ENCODE results near the gene ZGPAT.

ZGPAT gene

GRCh38 chr20:63750807-63751470, 43.1 kb downstream of the ZGPAT start:
- H3K27ac ChIP-seq (ENCODE audit: low read depth, low read length), result no peak overlapping the region

DNA sequence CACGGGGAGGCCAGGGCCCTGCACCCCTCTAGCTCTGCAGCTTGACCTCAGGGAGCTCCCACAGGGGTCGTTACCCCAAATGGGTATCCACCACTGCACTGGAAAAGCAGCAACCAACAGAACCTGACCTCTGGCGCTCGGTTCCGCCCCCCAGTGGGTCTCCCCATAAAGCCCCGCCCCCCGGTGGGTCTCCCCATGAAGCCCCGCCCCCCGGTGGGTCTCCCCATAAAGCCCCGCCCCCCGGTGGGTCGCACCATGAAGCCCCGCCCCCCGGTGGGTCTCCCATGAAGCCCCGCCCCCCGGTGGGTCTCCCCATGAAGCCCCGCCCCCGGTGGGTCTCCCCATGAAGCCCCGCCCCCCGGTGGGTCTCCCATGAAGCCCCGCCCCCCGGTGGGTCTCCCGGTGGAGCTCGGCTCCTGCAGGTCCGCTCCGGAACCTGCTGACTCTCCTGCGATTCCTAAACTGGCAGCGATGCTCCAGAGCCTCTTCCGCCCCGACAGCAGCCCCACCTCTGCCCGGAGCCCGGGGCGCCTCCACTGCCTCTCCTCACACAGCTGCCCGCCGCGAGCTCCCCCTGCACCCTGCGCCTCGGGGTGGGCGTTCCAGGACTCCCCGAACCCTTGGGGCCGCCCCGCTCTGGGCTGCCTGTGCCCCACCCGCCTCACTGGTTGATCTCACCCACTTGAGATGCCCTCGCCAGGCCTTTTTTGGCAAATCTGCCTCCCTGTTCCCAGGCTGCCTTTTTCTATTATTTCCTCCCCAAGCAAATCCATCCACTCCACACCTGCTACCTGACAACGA, 43.8 kb downstream of the ZGPAT start:
- Histone ChIP-seq H3F3A (ENCODE audit: control insufficient read depth, insufficient read depth) (no peaks in the 10 kb centered on the region), H3K27me3 (ENCODE audit: control insufficient read depth, low read length) (no peaks in the 10 kb centered on the region), H4K20me1 (ENCODE audit: control insufficient read depth, insufficient read depth, low read depth, low read length) (no peaks in the 10 kb centered on the region), H3K4me3 (ENCODE audit: low read length) (no peak overlapping the region), H3K4me1 (ENCODE audit: control insufficient read depth, low read length) (peaks cover 14% of the 10 kb centered on the region), H3K9me2 (replicated peaks; ENCODE audit: control insufficient read depth, low read length) (no peaks in the 10 kb centered on the region), H3K36me3 (ENCODE audit: control insufficient read depth, low read length) (no peaks in the 10 kb centered on the region), H3K4me2 (ENCODE audit: low read length) (no peak overlapping the region), H3K9me3 (ENCODE audit: control insufficient read depth, insufficient read depth, low read length) (no peaks in the 10 kb centered on the region), H3K27ac (ENCODE audit: low read depth, low read length) (no peak overlapping the region), H3K79me2 (ENCODE audit: control insufficient read depth, low read length) (no peaks in the 10 kb centered on the region)
- no peak for TF ChIP-seq CTCF (IDR thresholded peaks at IDR 0.05; ENCODE audit: low read depth, low read length, poor library complexity, severe bottlenecking)
- no peak for TF ChIP-seq EZH2phosphoT487 (IDR thresholded peaks at IDR 0.05; ENCODE audit: borderline replicate concordance, low read length)

More at GRCh38 chr20:63750807-63751470, 43.1 kb downstream of the ZGPAT start:
- H3K36me3 ChIP-seq (ENCODE audit: control insufficient read depth, low read length), result no peaks in the 10 kb centered on the region
- no peak overlapping the region for H3K4me2 ChIP-seq (ENCODE audit: low read length)
- no peaks in the 10 kb centered on the region for H4K20me1 ChIP-seq (ENCODE audit: control insufficient read depth, insufficient read depth, low read depth, low read length)
- H3K79me2 ChIP-seq (ENCODE audit: control insufficient read depth, low read length), result no peaks in the 10 kb centered on the region
- no peaks in the 10 kb centered on the region for H3K9me2 ChIP-seq (replicated peaks; ENCODE audit: control insufficient read depth, low read length)
- no peaks in the 10 kb centered on the region for H3F3A ChIP-seq (ENCODE audit: control insufficient read depth, insufficient read depth)
- H3K4me3 ChIP-seq (ENCODE audit: low read length), result no peak overlapping the region
- H3K9me3 ChIP-seq (ENCODE audit: control insufficient read depth, insufficient read depth, low read length), result no peaks in the 10 kb centered on the region
- peaks cover 14% of the 10 kb centered on the region for H3K4me1 ChIP-seq (ENCODE audit: control insufficient read depth, low read length)
- TF ChIP-seq EZH2phosphoT487 (IDR thresholded peaks at IDR 0.05; ENCODE audit: borderline replicate concordance, low read length) (no peak), CTCF (IDR thresholded peaks at IDR 0.05; ENCODE audit: low read depth, low read length, poor library complexity, severe bottlenecking) (no peak)
- no peaks in the 10 kb centered on the region for H3K27me3 ChIP-seq (ENCODE audit: control insufficient read depth, low read length)

DNA sequence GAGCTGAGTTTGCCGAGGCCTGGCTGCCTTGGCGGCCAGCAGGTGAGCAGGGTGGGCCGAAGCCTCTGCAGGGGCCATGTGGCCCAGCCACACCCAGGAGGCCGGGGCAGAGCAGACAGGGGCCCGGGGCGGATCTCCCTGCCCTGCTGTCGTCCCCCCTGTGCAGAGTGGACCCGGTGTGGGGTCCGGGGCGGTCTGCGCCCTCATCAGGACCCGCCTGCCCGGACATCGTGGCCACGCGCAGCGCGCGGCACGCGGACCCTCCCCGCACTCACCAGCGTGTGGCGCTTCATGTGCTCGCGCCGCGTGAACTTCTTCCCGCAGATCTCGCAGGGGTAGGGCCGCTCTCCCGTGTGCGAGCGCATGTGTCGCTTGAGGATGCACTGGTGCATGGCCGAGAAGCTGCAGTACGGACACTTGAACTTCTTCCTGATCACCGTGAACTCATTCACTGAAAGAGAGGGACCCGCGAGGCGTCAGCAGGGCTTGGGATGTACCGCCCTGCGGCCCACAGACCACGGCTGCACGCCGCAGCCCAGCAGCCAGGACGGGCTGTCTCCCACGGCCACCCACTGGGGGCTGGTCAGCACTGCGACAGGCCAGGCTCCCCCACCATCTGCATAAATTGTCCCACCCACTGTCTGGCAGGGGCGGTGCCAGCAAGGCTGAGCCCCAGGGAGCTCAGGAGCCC, 44.7 kb downstream of the ZGPAT start:
- Histone ChIP-seq H3K9me3 (ENCODE audit: control insufficient read depth, insufficient read depth, low read length) (no peaks in the 10 kb centered on the region), H3K4me1 (ENCODE audit: control insufficient read depth, low read length) (peaks cover 9% of the 10 kb centered on the region), H3K27ac (ENCODE audit: low read depth, low read length) (no peak overlapping the region), H4K20me1 (ENCODE audit: control insufficient read depth, insufficient read depth, low read depth, low read length) (no peaks in the 10 kb centered on the region), H3K9me2 (replicated peaks; ENCODE audit: control insufficient read depth, low read length) (no peaks in the 10 kb centered on the region), H3K27me3 (ENCODE audit: control insufficient read depth, low read length) (no peaks in the 10 kb centered on the region), H3K4me3 (ENCODE audit: low read length) (no peak overlapping the region), H3K36me3 (ENCODE audit: control insufficient read depth, low read length) (no peaks in the 10 kb centered on the region), H3F3A (ENCODE audit: control insufficient read depth, insufficient read depth) (no peaks in the 10 kb centered on the region), H3K4me2 (ENCODE audit: low read length) (no peak overlapping the region), H3K79me2 (ENCODE audit: control insufficient read depth, low read length) (no peaks in the 10 kb centered on the region)
- TF ChIP-seq EZH2phosphoT487 (IDR thresholded peaks at IDR 0.05; ENCODE audit: borderline replicate concordance, low read length), result no peak
- no peak for TF ChIP-seq CTCF (IDR thresholded peaks at IDR 0.05; ENCODE audit: low read depth, low read length, poor library complexity, severe bottlenecking)

Data from DOHH2 (cell line).